HG03196 (cell line): ENCODE data around the gene DPYSL4.

ENCODE experiments used
- ATAC-seq: cut with Tn5 transposase; IDR thresholded peaks from one replicate; pipeline ENCODE4 v1.9.1; 2021; ENCODE audit not compliant: unreplicated experiment

The DPYSL4 gene

GRCh38 chr10:132193907-132194552, 7.3 kb downstream of the DPYSL4 start:
- ATAC-seq, result no peak

- no peak for ATAC-seq
These were observed 8.0 kb downstream of the DPYSL4 start for GRCh38 chr10:132194726-132195125.

- no peak for ATAC-seq
These were observed 8.8 kb downstream of the DPYSL4 start for GRCh38 chr10:132195366-132196075.

- ATAC-seq, result no peak
These were observed 9.7 kb downstream of the DPYSL4 start for GRCh38 chr10:132196178-132197113.

GRCh38 chr10:132197271-132198067, 10.7 kb downstream of the DPYSL4 start:
- ATAC-seq, result no peak

GRCh38 chr10:132198068-132198370, 11.3 kb downstream of the DPYSL4 start:
- ATAC-seq, result no peak

GRCh38 chr10:132198381-132199181, 11.8 kb downstream of the DPYSL4 start:
- ATAC-seq, result no peak

GRCh38 chr10:132199268-132199853, 12.6 kb downstream of the DPYSL4 start:
- ATAC-seq, result no peak

GRCh38 chr10:132199854-132200311, 13.1 kb downstream of the DPYSL4 start:
- no peak for ATAC-seq

GRCh38 chr10:132200344-132201110, 13.8 kb downstream of the DPYSL4 start:
- no peak for ATAC-seq

- ATAC-seq, result no peak
These were observed 14.6 kb downstream of the DPYSL4 start for GRCh38 chr10:132201111-132201969.

GRCh38 chr10:132202070-132202970, 15.6 kb downstream of the DPYSL4 start:
- no peak for ATAC-seq

- ATAC-seq, result no peak
These were observed 16.7 kb downstream of the DPYSL4 start for GRCh38 chr10:132203256-132204077.

- ATAC-seq, result no peak
These were observed 17.5 kb downstream of the DPYSL4 start for GRCh38 chr10:132204078-132204780.

- no peak for ATAC-seq
These were observed 18.2 kb downstream of the DPYSL4 start for GRCh38 chr10:132204781-132205473.
